CD4-positive, alpha-beta T cell treated with Interleukin-4 for 1 hour (primary cell): Measurements from ENCODE around the gene ZFYVE16.
"Not testable (repeated sequence)": the region's sequence is repeated elsewhere in the genome, so short reads cannot be mapped to it uniquely, and the experiment has no call there.

Source experiments
- DNase-seq, 2 donors: peaks; one replicate each; pipeline ENCODE4 v3.0.0-alpha.2; 2020 to 2022

The ZFYVE16 gene

DNA sequence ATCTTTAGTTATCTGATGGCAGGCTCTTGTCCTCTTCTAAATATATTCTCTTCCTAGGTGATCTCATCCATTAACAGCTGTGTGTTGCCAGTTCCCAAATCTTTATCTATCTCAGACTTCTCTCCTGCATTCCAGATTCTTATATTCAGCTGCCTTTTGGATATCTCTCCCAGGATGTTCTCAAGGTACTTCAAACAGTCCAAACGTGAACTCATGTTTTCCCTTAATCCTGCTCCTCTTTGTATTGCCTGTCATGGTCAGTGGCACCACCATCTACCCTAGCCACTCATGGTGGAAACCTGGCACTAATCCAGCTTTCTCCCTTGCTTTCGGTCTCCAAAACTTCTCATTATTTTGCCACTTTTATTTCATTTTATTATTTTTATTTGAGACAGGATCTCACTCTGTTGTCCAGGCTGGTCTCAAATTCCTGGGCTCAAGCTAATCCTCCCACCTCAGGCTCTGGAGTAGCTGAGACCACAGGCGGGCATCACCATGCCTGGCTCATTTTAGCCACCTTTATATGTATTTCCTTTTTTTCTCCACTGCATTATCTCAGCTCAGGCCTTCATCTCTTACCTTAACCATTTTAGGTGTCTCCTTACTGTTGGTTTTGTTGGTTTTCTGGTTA lies 3.8 kb downstream of the ZFYVE16 start:
- no peak for DNase-seq

DNA sequence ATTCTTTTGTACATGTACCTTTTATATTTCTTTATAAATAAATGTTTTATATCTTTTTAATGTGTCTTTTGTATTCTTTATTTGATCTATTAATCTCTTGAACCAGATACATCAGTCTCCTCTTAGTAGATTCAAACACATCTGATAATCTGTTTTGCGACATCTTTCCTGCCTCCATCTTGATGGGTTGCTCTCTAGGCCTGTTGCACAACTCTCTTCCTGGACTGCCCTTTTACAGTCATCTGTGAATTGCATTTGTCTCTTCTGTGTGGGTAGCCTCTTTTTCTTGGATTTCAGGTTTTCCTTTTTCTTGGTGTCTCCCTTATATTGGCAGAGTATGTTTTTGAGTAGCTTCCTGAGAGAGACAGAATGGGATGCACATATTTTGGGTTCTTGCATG lies 6.2 kb downstream of the ZFYVE16 start:
- DNase-seq = no peak

DNA sequence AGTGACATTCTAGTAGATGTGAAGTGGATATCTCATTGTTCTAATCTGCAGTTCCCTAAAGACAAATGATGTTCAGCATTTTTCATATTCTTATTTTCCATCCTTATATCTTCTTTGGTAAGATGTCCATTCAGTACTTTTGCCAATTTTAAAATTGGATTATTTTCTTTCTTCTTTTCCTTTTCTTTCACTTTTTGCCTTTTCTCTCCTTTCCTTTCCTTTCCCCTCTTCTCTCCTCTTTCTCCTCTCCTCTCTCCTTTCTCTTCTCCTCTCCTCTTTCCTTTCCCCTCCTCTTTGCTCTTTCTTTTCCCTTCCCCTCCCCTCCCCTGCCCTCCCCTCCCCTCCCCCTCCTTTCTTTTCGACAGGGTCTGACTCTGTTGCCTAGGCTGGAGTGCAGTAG lies 10.1 kb downstream of the ZFYVE16 start:
- no peak for DNase-seq

DNA sequence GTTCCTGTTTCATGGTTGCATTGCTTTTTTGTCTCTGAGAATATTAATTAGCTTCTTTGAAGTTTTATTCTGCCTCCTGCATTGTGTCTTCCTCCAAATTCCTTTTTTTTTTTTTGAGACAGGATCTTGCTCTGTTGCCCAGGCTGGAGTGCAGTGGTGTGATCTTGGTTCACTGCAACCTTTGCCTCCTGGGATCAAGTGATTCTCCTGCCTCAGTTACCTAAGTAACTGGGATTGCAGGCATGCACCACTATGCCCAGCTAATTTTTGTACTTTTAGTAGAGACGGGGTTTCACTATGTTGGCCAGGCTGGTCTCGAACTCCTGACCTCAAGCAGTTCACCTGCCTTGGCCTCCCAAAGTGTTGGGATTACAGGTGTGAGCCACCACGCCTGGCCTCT lies 16.5 kb downstream of the ZFYVE16 start:
- DNase-seq = not testable (repeated sequence)

DNA sequence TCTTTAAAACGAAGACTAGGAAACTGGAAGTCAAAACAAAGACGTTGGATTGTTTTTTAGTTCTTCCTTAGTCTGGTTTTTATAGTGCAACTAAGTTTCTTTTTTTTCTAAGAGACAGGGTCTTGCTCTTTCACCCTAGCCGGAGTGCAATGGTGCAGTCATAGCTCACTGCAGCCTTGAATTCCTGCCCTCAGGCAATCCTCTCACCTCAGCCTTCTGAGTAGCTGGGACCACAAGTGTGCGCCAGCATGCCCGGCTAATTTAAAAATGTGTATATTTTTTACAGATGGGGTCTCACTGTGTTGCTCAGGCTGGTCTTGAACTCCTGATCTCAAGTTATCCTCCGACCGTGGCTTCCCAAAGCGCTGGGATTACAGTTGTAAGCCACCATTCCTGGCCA lies 27.6 kb downstream of the ZFYVE16 start:
- no peak for DNase-seq

DNA sequence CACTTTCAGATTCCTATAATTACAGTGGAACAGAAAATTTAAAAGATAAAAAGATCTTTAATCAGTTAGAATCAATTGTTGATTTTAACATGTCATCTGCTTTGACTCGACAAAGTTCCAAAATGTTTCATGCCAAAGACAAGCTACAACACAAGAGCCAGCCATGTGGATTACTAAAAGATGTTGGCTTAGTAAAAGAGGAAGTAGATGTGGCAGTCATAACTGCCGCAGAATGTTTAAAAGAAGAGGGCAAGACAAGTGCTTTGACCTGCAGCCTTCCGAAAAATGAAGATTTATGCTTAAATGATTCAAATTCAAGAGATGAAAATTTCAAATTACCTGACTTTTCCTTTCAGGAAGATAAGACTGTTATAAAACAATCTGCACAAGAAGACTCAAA lies 29.5 kb downstream of the ZFYVE16 start:
- DNase-seq = no peak

DNA sequence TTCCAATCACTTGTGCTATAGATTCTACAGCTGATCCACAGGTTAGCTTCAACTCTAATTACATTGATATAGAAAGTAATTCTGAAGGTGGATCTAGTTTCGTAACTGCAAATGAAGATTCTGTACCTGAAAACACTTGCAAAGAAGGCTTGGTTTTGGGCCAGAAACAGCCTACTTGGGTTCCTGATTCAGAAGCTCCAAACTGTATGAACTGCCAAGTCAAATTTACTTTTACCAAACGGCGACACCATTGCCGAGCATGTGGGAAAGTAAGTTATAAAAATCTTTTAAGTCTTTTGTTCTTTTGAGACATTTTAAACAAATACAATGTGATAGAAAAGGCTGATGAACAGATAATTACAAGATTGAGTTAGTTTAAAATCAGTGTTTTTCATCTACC lies 30.9 kb downstream of the ZFYVE16 start:
- DNase-seq = no peak

DNA sequence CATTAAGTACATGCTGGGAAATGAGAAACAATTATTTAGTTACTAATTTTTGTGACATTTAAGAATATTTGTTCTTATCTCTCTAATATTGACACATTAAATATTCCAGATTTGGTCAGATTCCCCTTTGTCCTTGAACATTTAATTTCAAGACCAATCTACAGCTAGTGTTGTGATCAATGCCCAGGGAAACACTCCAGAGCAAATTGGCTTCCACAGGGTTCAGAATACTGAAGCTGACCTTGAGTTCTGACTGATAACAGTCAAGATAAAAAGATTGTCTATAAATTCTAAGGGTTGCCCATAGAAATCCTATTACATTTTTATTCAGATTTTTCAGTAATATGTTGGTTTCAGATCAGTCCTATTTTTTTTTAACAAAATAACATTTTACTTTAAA lies 31.3 kb downstream of the ZFYVE16 start:
- DNase-seq = no peak

DNA sequence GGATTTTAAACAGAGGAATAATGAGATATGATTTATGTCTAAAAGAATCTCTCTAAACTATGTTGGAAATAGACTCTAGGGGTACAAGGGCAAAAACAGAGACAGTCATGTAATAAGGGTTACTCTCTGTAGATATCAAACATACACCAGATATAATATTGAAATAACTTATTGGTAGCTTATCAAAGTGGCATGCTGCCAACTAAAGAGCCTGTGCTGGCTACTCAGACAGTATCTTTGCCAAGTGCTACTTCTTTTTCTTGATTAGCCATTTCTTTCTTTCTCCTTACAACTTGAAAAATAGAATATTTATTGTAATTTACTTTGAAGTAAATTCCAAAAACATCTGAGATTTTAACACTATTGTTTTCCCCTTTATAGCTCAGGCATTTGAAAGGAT lies 34.9 kb downstream of the ZFYVE16 start:
- DNase-seq = no peak

DNA sequence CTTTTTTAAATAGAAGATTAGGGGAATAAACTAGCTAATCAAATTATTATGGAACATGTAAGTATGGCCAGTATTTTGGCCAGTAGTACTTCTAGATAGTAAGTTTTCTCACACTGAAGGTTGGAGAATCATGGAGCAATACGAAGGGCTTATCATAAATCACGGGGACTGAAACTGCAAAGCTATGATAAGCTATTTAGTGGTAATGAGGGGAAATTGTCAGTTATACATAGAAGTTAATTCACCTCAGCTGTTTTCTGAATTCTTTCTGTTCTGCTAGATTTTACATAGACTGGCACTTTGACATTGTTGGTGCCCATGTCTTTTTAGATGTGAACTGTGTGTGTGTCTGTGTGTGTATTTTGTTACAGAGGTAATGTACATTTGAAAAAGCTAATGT lies 45.5 kb downstream of the ZFYVE16 start:
- no peak for DNase-seq

DNA sequence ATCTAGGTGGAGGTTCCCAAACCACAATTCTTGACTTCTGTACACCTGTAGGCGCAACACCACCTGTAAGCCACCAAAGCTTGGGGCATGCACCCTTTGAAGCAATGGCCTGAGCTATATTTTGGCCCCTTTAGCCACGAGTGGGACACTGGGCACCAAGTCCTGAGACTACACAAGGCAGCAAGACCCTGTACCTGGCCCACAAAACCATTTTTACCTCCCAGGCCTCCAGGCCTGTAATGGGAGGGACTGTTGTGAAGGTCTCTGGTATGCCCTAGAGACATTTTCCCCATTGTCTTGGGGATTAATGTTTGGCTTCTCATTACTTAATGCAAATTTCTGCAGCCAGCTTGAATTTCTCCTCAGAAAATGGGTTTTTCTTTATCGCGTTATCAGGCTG lies 55.4 kb downstream of the ZFYVE16 start:
- DNase-seq = no peak

DNA sequence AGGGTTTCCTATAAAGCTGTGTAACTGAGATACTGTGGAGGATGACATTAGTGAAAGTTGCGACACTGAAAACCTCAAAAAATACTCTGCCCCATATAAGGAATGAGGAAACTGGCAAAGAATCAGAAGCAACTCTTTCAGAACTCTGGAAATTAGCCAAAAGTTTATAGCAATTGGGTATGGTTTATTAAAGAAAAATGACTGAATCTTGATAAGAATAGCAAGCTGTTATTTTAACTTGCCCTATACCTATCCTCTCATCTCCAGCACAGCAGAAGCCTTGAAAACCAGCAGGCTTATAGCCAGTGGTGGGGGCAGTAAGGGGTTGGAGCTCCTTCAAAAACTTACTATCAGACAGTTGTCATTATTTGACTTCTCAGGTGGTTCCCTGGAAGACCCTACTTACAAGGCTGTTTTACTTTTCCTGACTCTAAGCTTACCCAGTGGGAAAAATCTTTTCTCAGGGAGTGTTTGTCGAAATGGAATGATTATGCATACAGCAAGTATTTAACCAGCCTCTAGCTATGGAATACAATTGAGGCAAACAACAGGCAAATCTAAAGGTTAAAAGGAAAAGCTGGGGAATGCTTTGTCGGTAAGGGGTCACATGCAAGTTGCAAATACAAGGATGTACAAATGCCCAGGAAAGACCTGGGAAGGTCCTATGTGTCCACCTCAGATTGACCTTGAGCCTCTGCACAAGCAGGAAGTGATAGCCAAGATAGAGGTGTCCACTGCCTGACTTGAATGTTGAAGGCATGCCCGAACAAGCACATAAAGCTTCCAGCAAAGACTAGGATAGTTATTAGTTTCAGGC lies 59.0 kb downstream of the ZFYVE16 start:
- DNase-seq = no peak

DNA sequence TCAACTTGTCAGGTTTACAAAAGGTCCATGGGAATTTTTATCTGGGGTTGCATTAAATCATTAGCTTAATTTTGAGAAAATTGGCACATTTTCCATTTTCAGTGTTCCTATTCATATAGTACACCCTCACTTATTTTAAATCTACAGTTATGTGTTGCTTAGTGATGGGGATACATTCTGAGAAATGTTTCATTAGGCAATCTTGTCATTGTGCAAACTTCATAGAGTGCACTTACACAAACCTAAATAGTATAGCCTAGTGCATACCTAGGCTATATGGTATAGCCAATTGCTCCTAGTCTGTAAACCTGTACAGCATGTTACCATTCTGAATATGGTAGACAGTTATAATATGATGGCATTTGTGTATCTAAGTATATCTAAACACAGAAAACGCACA lies 60.3 kb downstream of the ZFYVE16 start:
- DNase-seq = no peak

DNA sequence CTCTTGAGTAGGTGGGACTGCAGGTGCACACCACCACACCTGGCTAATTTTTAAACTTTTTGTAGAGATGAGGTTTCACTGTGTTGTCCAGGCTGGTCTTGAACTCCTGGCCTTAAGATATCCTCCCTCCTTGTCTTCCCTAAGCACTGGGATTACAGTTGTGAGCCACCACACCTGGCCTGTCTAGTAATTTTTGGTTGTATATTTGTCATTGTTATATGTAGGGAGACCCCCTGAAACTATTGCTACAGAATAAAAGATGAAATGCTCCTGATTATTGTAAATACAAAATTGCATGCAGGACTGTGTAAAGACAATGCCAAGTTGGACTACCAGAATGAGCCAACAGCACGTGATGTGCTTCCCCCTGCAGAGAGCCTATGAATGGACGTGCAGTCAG lies 62.8 kb downstream of the ZFYVE16 start:
- not testable (repeated sequence) for DNase-seq

DNA sequence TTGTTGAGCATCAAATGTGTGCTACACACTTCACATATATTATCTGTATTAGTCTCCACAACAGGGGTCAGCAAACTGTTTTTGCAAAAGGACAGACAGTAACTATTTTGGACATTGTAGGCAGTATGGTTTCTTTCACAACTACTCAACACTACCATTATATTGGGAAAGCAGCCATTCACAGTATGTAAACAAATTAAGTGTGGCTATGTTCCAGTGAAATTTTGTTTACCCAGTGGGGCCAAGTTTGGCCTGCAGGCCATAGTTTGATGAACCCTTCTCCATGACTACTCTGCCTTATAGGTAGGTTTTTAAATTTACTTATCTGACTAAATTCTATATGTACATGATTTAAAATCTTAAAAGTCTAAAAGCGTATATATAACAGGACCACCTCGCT lies 67.1 kb downstream of the ZFYVE16 start:
- no peak for DNase-seq

DNA sequence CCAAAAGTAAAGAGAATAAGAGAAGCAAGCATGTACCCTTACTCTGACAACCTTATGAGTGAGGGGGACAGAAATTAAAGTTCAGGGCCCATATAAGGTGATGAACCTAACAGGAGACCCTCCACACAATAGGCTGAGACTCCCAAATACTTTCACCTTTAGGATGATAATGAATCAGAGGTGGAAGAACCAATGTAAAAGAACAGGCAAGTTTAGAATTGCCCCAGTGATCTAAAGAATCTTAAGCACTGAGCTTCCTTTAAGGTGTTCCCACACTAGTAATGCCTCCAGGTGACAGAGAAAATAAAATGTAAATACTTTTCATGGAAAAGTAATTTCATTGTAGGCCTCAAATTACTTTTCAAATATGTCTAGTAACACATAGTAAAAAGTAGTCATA lies 71.8 kb downstream of the ZFYVE16 start:
- no peak for DNase-seq

DNA sequence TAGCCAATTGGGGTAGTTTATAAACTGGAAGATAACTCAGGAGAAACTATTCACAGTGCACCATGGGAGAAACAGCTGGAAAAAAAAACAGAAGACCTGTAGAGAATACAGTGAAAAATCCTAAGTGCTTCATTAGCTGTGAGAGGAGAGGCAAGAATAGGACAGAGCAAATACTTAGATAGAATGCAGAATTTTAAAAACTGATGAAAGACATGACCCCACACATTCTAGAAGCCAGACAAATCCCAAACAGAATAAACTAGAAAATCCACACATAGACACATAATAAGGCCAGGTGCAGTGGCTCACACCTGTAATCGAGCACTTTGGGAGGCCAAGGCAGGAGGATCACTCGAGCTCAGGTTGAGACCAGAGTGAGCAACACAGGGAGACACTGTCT lies 72.5 kb downstream of the ZFYVE16 start:
- no peak for DNase-seq

DNA sequence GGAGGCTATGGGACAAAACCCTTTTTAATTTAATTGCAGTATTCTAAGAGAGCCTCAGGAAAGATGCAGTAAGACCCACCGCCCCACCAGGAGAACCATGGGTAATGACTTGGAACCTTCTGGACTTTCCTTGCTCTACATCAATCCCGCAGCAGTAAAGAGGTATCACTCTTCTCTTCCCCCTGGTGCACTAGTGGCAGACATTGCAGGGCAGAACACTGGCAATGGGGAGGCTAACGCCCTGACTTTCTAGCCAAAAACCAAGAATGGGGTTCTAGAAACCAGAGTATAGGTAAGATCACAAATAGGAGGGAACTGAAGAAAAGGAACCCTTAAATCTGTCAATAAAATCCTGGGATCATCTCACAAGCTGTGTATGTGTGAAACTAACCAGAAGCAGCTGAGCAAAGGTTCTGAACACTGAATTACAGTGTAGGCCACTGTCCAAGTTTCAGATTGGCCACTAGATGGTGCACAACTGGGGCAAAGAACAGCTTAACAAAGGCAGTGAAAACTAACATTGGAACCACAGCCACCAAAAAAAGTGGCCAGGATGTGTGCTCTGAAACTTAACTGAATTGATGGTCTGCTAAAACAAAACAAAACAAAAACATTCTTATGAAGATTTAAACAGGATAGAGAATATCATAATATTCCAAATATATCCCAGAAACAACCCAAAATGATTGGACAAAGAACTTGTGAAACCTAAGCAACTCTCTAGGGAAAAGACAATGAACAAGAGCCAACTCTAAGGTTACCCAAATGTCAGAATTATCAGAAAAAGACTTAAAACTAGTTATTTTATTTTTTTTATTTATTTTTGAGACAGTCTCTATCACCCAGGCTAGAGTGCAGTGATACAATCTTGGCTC lies 73.4 kb downstream of the ZFYVE16 start:
- peak; percentile 20 to 47 for DNase-seq

DNA sequence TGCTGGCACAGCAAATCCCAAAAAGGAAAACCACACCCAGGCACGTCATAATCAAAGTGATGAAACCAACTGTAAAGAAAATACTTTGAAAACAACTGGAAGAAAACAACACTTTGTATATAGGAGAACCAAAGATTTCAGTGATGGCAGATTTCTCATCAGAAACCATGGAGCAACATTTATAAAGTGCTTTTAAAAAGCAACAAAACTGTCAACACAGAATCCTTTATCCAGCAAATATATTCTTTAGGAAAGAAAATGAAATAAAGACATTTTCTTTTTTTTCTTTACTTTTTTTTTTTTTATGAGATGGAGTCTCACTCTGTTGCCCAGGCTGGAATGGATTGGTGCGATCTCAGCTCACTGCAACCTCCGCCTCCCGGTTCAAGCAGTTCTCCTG lies 74.7 kb downstream of the ZFYVE16 start:
- no peak for DNase-seq

DNA sequence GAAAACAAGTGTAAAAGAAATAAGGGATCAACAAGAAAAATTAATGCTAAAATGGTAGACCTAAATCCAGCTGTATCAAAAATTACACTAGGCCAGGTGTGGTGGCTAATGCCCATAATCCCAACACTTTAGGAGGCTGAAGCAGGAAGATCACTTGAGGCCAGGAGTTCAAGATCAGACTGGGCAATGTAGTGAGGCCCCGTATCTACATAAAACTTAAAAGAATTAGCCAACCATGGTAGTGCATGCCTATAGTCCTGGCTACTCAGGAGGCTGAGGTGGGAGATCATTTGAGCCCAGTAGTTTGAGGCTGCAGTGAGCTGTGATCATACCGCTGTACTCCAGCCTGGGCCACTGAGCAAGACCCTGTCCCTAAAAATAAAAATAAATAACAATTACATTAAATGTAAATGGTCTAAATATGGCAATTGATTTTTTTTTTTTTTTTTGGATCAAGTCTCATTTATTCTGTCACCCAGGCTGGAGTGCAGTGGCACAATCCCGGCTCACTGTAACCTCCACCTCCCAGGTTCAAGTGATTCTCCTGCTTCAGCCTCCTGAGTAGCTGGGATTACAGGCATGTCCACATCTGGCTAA lies 75.9 kb downstream of the ZFYVE16 start:
- no peak for DNase-seq

DNA sequence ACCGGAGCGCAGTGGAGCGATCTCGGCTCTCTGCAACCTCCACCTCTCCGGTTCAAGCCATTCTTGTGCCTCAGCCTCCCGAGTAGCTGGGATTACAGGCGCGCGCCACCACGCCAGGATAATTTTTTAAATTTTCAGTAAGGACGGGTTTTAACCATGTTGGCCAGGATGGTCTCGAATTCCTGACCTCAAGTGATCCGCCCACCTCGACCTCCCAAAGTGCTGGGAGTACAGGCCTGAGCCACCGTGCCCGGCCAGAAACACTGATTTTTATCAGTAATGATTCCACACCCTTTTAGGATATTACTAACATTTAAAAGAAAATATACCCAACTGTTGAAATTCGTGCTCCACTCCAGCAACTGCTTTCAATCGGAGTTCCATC lies 79.6 kb downstream of the ZFYVE16 start:
- no peak for DNase-seq

DNA sequence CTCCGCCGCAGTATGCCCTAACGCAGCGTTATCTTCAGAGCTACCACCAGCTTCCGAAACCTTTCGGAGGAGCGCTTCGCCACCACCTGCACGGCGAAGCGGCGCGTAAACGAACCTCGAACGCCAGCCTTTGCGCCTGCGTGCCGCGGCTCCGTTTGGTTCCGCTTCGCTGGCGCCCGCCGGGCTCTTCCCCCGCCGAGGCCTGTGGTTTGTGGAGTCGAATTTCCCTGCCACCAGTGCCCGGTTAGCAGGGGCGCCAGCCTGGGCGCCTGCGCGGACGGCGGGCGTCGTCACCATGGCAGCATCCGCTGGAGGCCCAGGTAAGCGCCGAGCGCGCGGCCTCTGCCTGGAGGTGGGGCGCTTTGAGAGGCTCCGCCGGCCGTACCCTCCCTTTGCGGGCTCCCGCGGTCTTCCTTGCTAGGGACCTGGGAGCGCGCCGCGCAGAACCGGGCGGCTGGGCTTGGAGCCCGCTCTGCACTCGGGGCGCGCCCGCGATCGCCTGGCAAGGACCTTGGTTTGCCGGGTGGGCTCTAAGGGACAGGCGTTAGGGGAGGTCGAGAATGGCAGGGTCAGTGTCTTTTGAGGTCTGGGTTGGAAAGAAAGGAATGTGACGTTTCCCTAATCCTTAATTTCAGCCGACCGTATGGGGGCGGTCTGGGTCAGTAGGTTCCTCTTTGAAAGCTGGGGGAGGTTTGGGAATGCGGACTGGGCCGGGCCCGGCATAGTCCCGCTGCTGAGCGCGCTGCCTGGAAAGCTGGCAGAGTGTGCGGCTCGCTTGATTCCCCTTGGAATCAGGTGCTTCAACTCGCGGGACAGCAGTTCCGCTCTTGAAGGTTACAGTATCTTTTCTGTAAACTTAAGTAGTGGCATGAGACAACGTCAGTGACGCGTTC lies 80.2 kb downstream of the ZFYVE16 start, which contains the start of gene FAM151B:
FAM151B (plus strand) TSS at position 272 of the 893 bp plus-strand sequence; CDS start at position 296, 24 bp downstream.
- peak; percentile 80 to 82 for DNase-seq
